ENCODE measurements around the gene TRIM8.
"Not testable (repeated sequence)": the region's sequence is repeated elsewhere in the genome, so short reads cannot be mapped to it uniquely, and the experiment has no call there.

Gene TRIM8

DNA sequence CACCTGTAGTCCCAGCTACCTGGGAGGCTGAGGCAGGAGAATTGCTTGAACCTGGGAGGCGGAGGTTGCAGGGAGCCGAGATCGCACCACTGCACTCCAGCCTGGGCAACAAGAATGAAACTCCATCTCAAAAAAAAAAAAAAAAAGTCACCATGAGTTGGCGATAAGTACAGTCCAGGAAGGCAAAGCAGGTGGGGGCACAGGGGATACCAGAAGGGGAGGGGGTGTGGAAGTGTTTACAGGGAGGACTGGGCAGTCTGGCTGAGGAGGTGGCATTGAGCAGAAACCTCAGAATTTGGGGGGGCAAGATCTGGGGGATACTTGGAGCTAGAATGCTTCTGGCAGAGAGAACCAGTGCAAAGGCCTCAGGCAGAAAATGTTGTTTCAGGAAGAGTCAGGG is 23.1 kb downstream of the TRIM8 start:
- in situ Hi-C loops (cut with MboI; ENCODE audit: low sequenced_read_pairs): not testable (repeated sequence)

DNA sequence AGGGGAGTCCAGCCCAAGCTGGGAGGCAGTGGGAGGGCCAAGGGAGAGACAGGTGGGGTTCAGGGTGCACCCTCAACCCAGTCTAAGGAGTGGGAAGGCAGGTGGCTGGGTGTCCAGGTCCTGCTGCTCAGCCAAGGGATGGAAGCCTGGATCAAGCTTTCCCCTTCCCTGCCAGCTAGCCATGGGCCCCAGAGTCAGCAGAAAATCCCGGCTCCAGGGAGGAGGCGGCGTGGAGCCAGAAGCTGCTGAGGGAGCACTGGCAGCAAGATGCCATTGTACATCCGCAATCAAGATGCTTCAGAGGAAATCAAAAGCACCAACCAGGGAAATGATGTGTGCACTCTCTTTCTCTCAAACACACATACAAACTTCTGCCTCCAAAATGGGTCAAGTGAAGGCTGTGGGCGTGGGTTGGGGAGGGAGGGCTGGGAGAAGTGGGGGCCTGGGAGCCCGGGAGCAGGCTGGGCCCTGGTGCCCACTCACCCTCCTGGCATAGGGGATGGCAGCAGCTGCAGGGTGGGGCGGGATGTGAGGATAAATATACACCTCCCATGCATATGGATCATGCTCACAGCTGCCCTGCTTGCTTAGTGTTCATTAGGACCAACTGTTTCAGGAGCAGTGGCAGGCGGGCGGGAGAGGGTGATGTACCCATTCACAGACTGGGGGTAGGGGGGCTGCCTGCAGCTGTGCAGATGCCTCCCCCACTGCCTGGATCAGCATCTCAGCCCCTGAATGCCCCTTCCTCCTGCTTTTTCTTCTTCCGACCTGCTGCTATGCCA is 24.2 kb downstream of the TRIM8 start:
- in situ Hi-C loops (cut with MboI; ENCODE audit: low sequenced_read_pairs): no loop called here

DNA sequence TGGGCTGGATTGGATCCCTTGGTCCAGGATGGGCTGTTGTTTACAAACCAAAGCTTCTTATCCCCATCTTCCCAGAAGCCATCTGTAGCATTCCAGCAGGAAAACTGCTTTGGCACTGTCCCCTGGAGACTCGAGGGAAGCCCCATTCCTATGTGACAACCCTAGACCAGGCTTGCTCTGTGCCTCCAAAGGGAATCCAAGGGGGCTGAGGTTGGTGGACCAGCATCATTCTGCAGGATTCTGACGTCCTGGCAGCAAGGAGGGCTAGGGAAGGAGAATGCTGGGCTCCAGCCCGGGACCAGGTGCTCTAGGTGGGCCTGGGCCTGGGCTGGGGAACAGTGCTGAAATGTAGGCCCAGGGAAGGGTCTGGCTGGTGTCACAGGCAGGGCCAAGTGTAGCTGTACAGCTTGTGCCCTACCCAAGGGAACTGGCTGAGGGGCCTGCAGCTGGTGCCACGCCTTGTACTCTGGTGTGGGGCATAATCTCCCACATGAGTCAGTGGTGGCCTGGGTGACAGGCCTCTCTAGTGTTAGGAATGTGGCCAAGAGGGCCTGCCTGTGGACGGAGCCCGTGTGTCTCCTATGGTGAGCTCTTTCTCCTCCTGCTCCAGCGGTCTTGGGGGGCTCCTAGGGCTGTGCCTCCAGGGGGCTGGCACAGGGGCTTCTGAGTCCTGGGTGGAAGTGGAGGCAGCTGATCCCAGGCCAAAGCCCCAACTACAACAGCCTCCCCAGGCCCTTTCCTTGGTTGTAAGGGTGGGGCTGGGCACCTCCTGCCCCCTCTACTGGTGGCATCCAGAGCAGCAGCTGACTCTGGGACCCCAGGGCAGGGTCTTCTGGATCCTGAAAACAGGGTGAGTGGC is 25.2 kb downstream of the TRIM8 start:
- in situ Hi-C loops (cut with MboI; ENCODE audit: low sequenced_read_pairs): no loop called here

DNA sequence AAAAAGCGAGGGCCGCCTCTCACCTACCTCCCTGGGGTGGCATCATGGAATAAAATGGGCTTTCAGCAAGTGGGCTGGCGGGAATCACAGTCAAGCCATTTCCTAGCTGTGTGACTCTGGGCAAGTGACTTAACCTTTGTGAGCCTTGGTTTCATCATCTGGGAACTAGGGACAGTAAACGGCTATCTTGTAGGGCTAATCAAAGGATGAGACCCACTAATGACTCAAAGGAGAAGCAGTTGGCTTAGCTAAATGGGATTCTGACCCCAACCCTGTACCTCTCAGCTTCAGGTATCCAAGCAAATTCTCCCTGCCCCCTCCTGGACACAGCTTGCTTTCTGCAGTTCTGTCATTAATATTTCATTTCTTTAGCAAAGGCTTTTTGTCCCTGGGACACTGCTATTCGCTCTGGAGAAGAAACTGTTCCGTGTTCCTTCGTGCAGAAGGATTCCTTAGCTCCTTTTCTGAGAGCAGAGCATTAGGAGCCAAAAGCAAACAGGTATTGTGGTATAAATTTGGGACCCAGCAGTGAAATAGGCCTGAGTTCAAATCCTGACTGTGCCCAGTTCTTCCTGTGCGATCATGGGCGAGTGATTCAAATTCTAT is 25.9 kb downstream of the TRIM8 start:
- in situ Hi-C loops (cut with MboI; ENCODE audit: low sequenced_read_pairs): no loop called here

DNA sequence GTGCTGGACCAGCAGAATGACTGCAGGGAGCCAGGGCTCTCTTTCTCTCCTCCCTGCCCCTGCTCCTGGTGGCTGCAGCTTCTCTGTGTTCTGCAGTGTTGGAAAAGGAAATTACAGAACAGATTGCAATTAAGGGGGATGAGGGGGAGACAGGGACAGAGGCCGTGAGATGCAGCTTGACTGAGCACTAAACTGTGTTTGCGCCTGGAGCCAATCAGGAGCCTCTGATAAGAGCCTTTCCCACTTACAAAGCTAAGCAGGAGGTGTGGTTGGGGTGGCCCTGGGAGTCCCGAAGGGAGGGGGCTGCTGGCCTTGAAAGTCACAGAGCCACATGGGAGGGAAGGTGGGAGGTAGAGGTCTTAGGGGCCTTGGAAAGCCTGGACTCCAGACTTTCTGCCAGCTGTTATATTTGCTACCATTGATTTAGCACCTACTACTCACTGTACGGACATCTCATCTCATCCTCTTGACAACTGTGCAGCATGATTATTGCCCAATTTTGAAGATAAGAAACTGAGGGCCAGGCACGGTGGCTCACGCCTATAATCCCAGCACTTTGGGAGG is 26.7 kb downstream of the TRIM8 start:
- in situ Hi-C loops (cut with MboI; ENCODE audit: low sequenced_read_pairs): no loop called here

DNA sequence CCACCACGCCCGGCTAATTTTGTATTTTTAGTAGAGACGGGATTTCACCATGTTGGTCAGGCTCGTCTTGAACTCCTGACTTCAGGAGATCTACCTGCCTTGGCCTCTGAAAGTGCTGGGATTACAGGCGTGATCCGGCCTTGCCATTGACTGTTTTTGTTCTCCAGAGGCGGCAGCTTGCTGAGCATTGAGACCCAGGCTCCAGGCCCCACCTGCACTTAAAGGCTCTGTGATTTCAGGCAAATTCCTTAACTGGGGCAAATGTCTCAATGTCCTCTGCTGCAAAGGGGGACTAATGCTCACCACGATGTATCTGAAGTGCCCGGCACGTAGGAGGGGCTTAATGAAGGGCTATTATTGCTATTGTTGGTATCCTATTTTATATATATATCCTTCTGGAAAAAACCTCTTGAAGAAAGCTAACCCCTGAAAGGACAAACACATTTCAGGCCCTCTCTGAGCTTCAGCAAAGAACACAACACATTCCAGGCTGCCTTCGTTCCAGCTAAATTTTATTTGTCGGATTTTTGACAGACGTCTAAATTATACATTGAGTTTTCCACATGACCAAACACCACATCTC is 29.0 kb downstream of the TRIM8 start:
- in situ Hi-C loops (cut with MboI; ENCODE audit: low sequenced_read_pairs): no loop called here

DNA sequence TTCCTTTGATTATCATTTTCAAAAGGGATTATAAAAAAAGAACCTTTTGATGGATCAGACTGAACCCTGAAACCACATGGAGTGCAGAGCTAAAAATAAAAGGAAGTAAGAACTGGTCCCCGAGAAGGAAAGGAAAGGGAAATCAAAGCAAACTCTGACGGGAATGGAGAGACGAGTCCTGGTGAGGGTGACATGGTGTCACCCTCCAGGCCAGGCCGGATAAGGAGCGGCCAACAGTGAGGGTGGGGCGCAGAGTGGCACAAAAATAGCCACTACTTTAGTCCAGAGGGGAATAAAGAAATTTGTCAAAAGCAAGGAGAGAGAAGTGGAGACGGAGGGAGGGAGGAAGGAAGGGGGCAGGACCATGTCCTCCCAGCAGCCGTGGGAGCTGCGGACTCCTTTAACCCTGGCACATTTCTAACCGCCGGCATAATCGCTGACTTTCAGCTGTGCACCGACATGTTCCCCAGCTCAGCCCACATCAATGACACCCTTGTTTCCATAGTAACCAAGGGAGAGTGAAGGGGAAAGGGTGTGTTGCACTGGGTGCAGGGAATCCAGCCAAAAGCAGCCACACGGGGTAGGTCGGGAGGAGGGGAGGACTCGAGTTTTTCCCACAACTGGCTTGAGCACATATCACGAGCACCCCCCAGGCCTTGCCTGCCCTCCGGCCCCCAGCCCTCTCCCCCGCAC is 29.7 kb downstream of the TRIM8 start:
- in situ Hi-C loops (cut with MboI; ENCODE audit: low sequenced_read_pairs): no loop called here

DNA sequence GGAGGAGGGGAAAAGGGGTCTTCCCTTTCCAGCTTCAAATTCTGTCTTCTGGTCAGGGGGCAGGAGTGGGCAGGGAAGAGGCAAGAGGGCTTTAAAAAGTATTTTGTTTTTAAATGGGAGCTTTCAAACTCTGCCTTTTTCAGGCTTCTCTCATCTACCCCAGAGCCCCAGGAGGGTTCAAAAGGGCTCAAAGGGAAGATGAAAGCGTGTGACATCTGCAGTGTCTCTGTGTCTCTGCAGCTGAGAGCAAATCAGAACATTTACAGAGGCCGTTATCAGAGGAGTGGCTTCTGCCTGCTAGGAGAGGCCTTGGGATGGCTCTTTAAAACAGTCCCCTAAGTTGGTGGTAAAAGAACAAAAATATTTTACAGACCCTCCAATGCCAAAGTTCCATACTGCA is 30.3 kb downstream of the TRIM8 start:
- in situ Hi-C loops (cut with MboI; ENCODE audit: low sequenced_read_pairs): no loop called here

DNA sequence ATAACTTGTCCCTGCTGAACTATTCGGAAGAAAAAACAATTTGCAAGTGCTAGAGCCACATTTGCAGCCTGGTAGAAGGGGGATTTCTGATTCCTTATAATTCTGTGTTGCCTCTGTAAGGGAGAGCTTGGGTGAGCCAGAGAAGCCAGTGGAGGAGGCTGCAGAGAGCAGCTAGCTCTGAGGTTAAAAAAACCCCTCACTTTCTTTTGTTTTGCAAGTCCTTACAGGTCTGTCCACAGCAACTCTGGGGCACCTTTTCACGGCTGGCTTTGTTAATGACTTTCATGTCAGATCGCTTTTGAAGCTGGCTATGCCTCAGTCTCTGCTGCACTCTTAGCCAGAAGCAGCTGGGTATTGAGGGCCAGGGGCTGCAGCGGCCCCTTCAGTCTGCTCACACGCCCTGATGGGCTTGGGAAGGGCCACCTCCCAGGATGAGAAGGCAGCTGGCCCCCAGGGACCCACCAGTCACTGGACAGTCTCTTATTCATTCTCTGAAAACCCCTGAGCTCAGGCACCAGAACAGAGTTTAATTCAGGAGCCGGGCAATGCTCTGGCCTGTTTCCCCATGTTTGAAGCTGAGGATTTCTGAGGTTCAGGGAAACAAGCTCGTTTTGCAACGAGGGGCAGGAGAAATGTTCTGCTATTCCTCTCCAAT is 30.9 kb downstream of the TRIM8 start:
- in situ Hi-C loops (cut with MboI; ENCODE audit: low sequenced_read_pairs): no loop called here

DNA sequence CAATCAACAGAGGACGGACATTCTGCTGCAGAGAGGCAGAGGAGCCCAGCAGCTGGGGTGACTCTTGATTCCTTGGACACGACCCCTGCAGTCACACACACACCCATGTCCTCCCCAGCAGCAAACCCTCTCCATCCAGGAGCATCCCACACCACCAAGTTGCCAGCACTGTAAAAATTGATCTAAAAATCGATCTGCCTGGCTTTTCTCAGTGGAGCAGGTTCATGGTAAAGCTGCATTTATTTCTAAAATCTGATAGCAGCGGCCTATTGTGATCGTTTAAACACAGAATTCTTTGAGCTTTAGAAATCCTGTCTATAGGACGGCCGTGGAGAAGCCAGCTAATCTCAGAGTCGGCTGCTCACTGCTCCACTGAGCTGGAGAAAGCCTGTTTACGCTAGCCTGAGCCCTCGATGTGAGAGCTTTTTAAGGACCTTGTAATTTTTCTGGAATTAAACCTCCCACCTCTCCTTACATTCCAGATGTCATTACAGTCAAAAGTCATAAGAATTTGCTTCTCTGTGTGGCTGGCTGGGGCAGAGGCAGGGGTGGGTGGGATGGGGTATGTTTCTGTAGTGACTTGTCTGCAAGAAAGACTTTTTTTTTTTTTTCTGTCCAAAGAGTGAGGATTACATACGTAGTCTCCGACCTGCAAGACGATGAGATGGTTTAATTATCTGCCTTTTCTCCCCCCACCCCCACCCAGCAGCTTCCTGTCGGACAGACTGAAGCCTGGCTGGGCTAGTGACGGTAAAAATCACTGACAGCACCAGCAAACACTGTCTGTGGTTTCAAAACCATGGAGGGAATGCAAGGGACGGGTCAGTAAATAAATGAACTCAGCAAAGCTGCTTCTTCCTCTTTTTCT is 31.6 kb downstream of the TRIM8 start:
- in situ Hi-C loops (cut with MboI; ENCODE audit: low sequenced_read_pairs): no loop called here

DNA sequence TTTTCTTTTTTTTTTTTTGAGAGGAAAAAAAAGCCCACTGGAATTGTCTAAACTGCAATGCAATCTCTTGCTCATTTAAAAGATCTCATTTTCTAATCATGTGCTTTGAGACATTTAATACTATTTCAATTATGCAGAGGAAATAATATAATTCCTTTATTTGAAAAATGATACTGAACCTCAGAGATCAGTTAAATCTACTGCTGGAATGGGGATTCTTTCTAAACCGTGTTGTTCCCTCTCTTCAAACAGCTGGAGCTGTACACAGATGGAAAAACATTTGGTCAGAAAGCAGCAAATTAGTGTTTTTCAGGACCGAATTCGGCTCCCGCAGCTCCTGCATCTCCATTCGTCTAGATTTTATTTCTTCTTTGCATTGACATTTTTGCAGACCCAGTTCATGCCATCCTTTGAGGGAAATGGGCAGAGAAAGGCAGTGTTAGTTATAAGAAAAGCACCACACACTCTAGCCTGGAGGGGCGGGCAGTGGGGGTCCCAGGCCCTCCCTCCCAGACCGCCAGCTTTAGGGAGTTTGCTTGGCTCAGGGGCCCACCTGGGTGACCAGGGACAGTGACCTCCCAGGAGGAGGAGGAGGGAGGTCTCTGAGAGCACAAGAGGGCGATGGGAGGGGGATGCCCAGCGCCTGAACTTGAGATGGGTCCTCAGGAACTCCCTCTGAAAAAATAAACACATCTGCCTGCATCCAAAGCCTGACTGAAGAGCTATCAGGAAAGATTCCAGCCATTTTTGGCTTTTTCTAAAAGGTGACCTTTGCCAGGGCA is 32.4 kb downstream of the TRIM8 start:
- in situ Hi-C loops (cut with MboI; ENCODE audit: low sequenced_read_pairs): no loop called here

DNA sequence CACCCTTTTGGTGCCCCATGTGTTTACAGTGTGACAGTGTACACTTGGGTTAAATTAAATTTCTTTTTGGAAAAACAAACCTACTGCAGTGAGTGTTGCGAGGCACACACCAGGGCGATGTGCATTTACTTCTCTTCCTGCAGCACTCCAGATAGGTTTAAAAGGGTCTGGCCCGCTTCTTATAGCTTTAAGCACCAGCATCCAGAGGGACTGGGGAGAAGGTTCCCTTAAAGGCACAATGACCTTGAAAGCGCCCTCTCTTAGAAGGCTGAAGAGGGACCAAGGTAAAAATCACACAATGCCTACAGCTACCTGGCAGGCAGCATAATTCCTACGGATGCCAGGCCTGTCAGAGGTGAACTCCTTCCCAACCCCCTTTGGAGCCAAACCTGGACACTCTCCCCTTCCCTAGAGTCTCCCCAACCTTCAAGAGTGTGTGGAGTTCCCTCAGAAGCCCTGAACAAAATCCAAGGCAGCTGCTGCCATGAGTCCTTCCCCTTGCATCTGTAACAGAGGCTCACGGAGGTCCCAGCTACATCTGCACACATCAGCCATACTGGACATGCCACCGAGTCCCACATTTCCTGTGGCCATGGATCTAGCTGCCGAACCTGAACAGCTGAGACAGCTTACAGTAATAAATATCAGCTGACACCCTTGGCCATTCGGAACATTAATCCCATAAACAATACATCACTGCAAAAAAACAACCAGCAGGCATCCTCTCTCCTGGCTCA is 33.2 kb downstream of the TRIM8 start:
- in situ Hi-C loops (cut with MboI; ENCODE audit: low sequenced_read_pairs): no loop called here

DNA sequence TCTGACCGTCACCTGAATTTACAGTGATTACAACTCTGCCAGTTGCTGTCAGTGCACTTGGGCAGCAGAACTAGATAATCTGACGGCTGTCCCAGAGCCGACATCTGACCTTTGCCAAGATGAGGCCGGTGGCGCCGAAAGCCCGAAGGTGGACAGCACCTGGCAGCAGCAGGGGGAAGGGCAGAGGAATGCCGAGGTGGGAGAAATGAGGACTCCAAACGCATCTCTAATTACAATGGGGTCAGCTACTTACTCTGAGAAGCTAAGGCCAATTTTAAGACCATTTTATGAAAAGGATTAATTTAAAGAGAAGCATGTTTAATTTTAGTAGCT is 33.8 kb downstream of the TRIM8 start:
- in situ Hi-C loops (cut with MboI; ENCODE audit: low sequenced_read_pairs): no loop called here

DNA sequence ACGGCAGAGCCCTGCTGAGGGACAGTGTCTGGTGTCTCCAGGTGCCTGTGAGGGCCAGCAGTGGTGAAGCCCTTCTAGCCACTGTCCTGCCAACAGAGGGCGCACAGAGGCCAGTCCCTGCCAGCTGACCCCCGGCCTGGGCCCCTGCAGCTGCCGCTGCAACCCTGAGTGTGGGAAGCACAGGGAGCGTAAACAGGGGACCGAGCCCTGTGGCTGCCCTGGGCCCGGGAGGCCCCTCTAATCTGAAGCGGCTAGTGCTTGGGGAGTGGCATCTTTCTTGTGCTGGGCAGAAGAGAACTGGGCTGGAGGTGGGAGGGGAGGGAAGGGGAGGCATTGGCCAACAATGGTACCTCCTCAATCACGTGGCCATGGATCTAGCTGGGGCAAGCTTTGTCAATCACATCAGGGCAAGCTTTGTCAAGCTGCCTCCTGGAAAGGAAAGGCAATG is 34.6 kb downstream of the TRIM8 start:
- in situ Hi-C loops (cut with MboI; ENCODE audit: low sequenced_read_pairs): no loop called here

DNA sequence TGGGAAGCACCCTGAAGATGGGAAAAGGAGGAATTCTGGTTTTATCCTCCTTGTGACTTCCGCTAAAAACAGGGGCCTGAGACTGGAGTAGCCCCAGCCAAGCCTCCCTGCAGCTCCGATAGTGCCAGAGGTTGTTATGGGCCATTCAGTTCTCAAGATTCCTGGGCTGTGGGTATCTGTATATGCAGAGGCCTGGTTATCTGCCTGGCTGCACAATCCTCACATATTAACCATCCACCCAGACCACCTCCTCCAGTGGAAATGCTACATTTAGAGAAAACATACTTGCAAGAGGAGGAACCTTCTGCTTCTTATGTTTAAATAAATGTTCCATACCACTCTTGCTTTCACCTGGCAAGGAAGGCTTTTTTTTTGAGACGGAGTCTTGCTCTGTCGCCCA is 35.3 kb downstream of the TRIM8 start:
- in situ Hi-C loops (cut with MboI; ENCODE audit: low sequenced_read_pairs): no loop called here

DNA sequence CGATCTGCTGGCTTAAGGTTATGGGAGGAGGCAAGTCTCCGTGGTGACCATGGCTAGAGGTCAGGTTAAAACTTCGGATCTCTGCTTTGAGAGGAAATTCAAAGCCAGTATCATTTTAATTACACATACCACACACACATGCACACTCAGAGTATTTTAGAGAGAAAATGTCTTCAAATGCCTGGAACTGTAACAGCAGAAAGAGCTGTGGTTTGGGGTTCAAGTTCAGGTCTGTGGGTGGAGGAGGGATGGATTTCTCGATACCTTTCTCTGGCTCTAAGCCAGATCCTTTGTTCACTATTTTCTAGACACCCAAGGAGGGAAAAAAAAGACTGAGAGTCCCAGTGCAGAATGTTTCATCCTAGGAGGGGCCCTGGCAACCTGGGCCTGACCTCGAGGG is 37.4 kb downstream of the TRIM8 start:
- in situ Hi-C loops (cut with MboI; ENCODE audit: low sequenced_read_pairs): no loop called here

DNA sequence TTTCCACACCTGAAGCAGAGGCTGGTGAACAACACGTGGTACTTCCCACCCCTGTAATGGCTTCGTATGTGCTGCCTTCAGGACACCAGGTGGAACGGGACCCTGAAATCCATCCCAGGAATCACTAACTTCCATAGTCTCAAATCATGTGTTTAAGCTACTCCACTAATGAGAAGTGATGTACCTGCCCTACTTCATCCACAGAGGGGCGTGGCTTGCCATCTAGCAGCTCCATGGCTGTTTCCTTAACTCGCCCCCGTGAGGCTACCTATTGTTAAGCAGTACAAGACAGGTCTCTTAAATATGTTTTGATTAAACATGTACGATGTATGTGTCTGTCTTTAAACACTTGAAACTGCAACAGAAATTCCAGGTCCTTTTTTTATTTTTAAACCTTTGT is 38.1 kb downstream of the TRIM8 start:
- in situ Hi-C loops (cut with MboI; ENCODE audit: low sequenced_read_pairs): no loop called here

DNA sequence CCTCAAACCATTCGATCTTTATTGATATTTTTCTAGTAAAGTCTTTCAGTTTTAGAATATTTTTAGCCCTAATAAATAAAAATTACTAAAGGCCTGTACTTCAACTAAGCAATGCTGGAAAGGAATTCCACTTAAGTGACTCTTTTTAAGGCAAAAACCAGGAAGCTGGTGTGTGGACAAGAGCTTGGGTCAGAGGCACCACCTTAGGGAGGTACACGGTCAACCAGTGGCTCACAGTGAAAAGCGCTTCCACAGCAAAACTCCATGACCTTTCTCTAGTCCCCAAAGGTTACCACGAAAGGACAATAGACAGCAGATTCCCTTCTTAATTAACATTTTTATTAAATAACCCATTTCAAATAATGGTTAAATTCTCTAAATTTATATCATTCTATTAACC is 38.7 kb downstream of the TRIM8 start:
- in situ Hi-C loops (cut with MboI; ENCODE audit: low sequenced_read_pairs): no loop called here
